Measurements from ENCODE around the gene ZG16.
A peak's percentile ranks its signal among the peaks of the same experiment; 100 is the strongest.
"Not testable (repeated sequence)": the region's sequence is repeated elsewhere in the genome, so short reads cannot be mapped to it uniquely, and the experiment has no call there.

ZG16 gene

GRCh38 chr16:29753516-29753915 is 24.5 kb upstream of the ZG16 start:
- DNase-seq: no peak

GRCh38 chr16:29756654-29757053 is 21.4 kb upstream of the ZG16 start:
- DNase-seq: no peak

GRCh38 chr16:29757086-29757485 is 21.0 kb upstream of the ZG16 start:
- not testable (repeated sequence) for DNase-seq

DNA sequence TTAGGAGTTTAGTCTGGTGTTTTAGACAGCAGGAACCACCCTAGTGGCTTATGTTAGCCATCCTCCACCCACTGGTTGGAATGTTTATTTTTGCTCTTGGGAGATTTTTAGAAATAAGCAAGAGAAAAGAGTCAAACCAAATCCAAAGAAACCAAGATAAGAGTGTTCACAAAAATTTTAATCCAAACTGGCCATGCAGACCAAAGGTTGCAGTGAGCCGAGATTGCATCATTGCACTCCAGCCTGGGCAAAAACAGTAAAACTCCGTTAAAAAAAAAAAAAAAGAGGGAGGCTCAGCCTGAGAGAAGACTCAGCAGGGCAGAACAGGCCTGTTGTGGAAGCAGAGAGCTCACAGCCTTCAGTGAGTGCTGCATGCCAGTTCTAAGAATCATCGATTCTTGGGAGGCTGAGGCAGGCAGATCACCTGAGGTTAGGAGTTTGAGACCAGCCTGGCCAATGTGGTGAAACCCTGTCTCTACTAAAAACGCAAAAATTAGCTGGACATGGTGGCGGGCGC is 20.0 kb upstream of the ZG16 start:
- no peak for DNase-seq

- DNase-seq: peak; percentile 60 to 85 (median 83)
Measured at GRCh38 chr16:29760567-29761279, 17.3 kb upstream of the ZG16 start.

DNA sequence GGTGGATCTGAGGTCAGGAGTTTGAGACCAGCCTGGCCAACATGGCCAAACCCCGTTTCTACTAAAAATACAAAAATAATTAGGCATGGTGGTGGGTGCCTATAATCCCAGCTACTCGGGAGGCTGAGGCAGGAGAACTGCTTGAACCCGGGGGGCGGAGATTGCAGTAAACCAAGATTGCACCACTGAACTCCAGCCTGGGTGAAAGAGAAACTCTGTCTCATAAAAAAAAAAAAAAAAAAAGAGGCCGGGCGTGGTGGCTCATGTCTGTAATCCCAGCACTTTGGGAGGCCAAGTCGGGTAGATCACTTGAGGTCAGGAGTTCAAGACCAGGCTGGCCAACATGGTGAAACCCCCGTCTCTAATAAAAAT is 16.8 kb upstream of the ZG16 start:
- DNase-seq: not testable (repeated sequence)

DNA sequence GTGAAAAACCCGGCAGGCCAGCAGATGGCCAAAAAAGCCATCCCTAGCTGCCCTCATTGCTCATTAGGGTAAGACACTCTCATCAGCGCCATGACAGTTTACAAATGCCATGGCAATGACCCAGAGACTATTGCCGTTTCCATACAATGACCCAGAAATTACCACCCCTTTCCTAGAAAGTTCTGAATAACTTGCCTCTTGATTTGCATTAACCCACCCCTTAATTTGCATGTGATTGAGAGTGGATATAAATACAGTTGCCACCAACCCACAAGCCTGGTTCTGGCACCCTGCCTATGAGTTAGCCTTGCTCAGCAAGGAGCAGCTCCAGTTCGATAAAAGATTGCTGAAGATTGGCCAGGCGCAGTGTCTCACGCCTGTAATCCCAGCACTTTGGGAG is 16.2 kb upstream of the ZG16 start:
- DNase-seq: no peak

DNA sequence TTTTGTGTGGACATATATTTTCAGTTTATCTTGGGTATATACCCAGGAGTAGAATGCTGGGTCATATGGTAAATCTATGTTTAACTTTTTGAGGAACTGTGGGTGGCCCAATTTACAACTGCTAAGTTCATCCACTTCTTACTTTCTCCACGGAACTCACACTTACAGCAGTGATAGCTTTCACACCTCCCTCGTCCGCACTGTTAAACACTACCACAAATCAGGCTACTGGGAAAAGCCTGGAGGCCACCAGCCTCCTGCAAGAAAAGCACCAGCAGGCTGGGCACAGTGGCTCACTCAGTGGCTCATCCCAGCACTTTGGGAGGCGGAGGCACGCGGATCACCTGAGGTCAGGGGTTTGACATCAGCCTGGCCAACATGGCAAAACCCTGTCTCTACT is 14.7 kb upstream of the ZG16 start:
- no peak for DNase-seq

- DNase-seq: peak; percentile 77 to 95 (median 85)
Measured at GRCh38 chr16:29765167-29766032, 12.7 kb upstream of the ZG16 start.

- no peak for DNase-seq
Measured at GRCh38 chr16:29766571-29766970, 11.5 kb upstream of the ZG16 start.

DNA sequence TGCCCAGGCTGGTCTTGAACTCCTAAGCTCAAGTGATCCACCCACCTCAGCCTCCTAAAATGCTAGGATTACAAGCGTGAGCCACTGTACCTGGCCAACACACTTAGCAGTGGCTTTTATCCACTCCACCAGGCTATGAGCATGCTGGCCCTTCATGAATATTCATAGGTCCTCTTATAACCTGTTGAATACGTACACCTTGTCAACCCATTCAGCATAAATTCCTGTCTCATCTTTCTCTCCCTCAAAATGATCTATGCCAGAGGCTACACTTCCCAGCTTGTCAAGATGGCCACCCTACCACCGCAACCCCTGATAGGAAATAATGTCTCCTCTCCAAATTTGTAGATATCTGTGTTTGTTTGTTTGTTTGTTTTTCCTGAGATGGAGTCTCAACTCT is 11.0 kb upstream of the ZG16 start:
- no peak for DNase-seq

GRCh38 chr16:29769507-29769906 is 8.5 kb upstream of the ZG16 start:
- no peak for DNase-seq

- DNase-seq: peak in 2 of 3 experiments; percentile 52 to 81
Measured at GRCh38 chr16:29770250-29770929, 7.7 kb upstream of the ZG16 start.

DNA sequence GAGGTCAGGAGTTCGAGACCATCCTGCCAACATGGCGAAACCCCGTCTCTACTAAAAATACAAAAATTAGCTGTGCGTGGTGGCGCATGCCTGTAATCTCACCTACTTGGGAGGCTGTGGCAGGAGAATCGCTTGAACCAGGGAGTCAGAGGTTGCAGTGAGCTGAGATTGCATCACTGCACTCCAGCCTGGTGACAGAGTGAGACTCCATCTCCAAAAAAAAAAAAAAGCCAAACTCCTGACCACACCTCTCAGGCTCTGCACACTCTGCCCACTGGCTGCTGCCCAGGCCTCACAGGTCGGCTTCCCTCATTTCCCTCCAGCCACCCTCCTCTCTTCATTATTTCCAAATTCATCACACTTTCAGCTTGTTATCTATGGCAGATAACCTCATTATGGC is 5.7 kb upstream of the ZG16 start:
- DNase-seq: not testable (repeated sequence)

DNA sequence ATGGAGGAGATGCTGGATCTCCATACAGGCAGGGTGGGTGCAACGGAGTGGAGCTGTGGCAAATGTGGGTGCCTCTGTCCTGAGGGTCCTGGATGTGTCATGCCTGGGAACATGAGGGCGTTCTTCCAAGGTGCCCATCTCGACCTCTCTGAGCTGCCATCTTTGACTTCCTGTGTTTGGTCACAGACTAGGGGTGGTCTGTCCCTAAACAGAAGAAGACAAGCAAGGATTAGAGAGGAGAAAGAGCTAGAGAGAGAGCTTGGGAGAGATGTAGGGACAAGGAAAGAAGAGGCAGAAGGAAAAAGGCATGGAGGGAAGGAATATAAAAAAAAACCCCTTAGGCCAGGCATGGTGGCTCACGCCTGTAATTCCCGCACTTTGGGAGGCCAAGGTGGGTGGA is 3.3 kb upstream of the ZG16 start:
- no peak for DNase-seq

- no peak for DNase-seq
Measured at GRCh38 chr16:29775742-29776408, 2.2 kb upstream of the ZG16 start.

GRCh38 chr16:29779474-29779873 is 1.4 kb downstream of the ZG16 start:
- no peak for DNase-seq

GRCh38 chr16:29783094-29783953 is 5.3 kb downstream of the ZG16 start:
- DNase-seq: not testable (repeated sequence)

DNA sequence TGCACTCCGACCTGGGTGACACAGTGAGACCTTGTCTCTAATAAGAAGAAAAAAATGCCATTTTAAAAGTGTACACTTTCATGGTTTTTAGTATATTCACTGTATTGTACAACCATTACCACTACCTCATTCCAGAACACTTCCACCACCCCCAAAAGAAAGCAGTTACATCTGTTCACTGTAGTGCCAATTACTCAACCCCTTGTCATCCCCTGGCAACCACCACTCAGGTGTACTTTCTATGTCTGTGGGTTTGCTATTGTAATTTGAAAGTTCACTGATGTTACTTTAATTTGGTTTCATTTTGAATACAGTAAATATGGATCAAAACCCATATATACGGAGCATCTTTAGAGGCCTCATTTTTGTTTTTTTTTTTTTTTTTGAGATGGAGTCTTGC is 6.1 kb downstream of the ZG16 start:
- DNase-seq: no peak

DNA sequence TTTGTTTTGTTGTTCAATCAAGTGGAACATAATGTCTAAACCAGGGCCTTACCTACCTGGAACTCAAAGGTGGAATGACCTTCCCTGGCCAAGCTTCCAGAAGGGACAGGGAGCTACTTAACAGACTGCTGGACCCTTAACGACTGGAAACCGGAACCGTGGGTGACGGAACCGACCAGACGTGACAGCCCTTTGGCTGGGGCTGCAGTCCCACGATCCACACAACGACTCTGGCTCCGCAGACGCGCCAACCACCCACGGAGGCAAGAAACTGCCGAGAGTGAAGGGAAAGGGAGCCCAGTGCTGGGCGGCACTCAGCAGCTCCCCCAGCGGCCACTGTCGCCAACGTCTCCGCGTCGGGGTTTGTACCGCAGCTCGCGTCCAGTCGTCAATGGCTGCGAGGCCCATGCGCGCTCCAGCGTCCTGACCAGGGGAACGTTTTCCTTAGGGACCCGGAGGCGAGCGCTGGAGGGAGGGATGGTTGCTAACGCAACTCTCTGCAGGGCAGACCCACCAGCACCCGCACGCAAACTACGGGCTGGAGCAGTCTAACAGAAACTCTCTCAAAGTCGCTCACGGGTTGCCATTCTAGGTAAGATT is 6.9 kb downstream of the ZG16 start:
- DNase-seq: no peak

GRCh38 chr16:29787155-29787554 is 9.1 kb downstream of the ZG16 start:
- not testable (repeated sequence) for DNase-seq
